Suprapubic skin (tissue), 4 donors: Measurements from ENCODE around the gene UBXN1. TPM values are rescaled to one million over a fixed set of nuclear protein-coding genes. Genes with fewer than 3 reads are reported as not detected.

Experiments used
- DNase-seq, 2 donors: peaks; one replicate each; pipeline ENCODE4 v3.0.0-alpha.2; 2019; ENCODE audit warnings: low spot score in 2 of 2
- H3K27ac ChIP-seq: fragments of 200-600 bp; sonication (generic); one replicate; pipeline ENCODE4 v1.5.1; 2019
- H3K27me3 ChIP-seq: fragments of 200-600 bp; sonication (generic); one replicate; pipeline ENCODE4 v1.5.1; 2019
- H3K36me3 ChIP-seq: fragments of 200-600 bp; sonication (generic); one replicate; pipeline ENCODE4 v1.5.1; 2019
- H3K4me1 ChIP-seq: fragments of 200-600 bp; sonication (generic); one replicate; pipeline ENCODE4 v1.5.1; 2019
- H3K4me3 ChIP-seq: fragments of 200-600 bp; sonication (generic); one replicate; pipeline ENCODE4 v1.5.1; 2019; ENCODE audit warnings: mild to moderate bottlenecking
- H3K9me3 ChIP-seq: fragments of 200-600 bp; sonication (generic); one replicate; pipeline ENCODE4 v1.5.1; 2019
- EP300 ChIP-seq: sonication (generic); formaldehyde crosslinking; IDR thresholded peaks from one replicate; pipeline ENCODE4 v1.6.1; 2017; ENCODE audit warnings: antibody characterized with exemption
- POLR2A ChIP-seq, 2 donors: fragments of 450-650 bp; IDR thresholded peaks; one replicate each; pipeline ENCODE4 v1.6.1; 2017; ENCODE audit warnings: antibody characterized with exemption in 2 of 2, mild to moderate bottlenecking in 2 of 2, moderate library complexity in 2 of 2
- POLR2AphosphoS5 ChIP-seq, 3 donors: sonication (generic); formaldehyde crosslinking; IDR thresholded peaks; one replicate each; pipeline ENCODE4 v1.6.1; 2017; ENCODE audit warnings: antibody characterized with exemption in 3 of 3
- WGBS: methylation state at CpG from one replicate; pipeline ENCODE4 v1.1.5; 2018; 5-methylcytosine and 5-hydroxymethylcytosine counted together
- total RNA-seq, 4 donors: library from RNA; depleted of rRNA; stranded (reverse); fragments of >200 nt; gene quantifications; one replicate each; pipeline ENCODE4 v1.1.0, GENCODE V29; 2016
- TF ChIP-seq, protein P1 (sequence below), 2 donors: fragments of 200-600 bp in 1 of 2; fragments of 450-650 bp in 1 of 2; sonication (generic) in 1 of 2; IDR thresholded peaks; one replicate each; pipeline ENCODE4 v1.5.1; 2016 to 2019; ENCODE audit warnings: antibody characterized with exemption in 2 of 2, mild to moderate bottlenecking in 1 of 2, moderate library complexity in 1 of 2

UBXN1 gene
- total RNA-seq, 4 donors from 2014 or later, result 125 to 194 (median 143) TPM

DNA sequence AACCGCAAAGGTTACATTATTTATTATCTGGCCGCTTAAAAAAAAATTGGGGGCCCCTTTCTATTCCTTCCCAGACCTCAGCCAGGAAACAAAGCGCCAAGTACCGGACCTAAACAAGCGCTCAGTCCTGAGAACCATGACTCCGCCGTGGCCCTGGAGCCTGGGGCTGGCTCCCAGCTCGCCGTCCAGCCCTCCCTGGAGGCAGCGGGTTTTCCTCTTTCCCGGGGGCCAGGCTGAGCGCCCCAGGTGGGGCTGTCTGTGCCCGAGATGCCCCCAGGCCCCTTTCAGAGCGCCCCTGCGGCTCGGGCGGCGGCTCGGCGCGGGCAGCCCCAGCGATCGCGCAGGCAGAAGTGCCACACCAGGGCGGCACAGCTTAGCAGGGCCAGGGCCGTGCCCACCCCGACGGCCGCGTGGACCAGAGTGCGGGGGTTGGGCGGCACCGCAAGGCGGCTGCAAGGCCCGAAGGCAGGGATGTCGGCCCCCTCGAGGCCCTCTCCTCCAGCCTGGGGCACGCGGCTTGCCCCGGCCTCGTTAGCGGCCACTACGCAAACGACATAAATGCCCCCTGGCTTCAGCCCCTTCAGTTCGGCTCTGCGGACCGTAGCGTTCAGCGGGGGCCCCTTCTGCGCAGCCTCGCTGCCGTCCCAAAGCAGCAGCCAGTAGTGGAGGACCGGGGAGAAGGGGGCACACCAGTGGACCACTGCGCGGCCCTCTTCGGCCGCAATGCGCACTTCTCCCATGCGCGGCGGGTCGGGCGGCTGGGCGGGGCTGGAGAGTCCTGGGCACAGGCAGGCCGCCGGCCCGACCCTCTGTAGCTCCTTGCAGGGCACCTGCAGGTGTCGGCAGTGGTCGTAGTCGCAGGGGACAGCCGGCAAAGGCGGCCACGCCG is 8.9 kb upstream of the UBXN1 start:
- Histone ChIP-seq H3K36me3 (peaks cover 14% of the 10 kb centered on the region), H3K9me3 (no peaks in the 10 kb centered on the region), H3K27me3 (peaks cover 3% of the 10 kb centered on the region), H3K4me1 (peaks cover 26% of the 10 kb centered on the region), H3K4me3 (peak overlapping the region; percentile 35), H3K27ac (peak overlapping the region; percentile 57)
- WGBS, result 65% methylated on average over 11 of the region's 74 CpGs
- TF ChIP-seq, protein P1, sequence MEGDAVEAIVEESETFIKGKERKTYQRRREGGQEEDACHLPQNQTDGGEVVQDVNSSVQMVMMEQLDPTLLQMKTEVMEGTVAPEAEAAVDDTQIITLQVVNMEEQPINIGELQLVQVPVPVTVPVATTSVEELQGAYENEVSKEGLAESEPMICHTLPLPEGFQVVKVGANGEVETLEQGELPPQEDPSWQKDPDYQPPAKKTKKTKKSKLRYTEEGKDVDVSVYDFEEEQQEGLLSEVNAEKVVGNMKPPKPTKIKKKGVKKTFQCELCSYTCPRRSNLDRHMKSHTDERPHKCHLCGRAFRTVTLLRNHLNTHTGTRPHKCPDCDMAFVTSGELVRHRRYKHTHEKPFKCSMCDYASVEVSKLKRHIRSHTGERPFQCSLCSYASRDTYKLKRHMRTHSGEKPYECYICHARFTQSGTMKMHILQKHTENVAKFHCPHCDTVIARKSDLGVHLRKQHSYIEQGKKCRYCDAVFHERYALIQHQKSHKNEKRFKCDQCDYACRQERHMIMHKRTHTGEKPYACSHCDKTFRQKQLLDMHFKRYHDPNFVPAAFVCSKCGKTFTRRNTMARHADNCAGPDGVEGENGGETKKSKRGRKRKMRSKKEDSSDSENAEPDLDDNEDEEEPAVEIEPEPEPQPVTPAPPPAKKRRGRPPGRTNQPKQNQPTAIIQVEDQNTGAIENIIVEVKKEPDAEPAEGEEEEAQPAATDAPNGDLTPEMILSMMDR (IDR thresholded peaks at IDR 0.05), result no peak
- peak in 1 of 2 donors; percentile 73 for DNase-seq

DNA sequence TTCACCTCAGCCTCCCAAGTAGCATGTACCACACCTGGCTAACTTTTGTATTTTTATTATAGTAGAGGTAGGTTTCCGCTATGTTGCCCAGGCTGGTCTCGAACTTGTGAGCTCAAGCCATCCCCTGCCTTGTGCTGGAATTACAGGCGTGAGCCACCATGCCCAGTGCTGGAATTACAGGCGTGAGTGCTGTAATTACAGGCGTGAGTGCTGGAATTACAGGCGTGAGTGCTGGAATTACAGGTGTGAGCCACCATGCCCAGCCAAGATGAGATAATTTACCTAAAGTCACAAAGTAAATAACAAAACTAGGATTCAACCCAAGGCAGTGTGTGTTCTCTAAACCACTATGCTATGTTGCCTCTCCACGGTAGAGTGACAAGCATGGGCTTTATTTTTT is 3.6 kb upstream of the UBXN1 start:
- no peak for DNase-seq
- Histone ChIP-seq H3K27me3 (peaks cover under 1% of the 10 kb centered on the region), H3K36me3 (peaks cover 3% of the 10 kb centered on the region), H3K4me1 (peaks cover 32% of the 10 kb centered on the region), H3K9me3 (no peaks in the 10 kb centered on the region), H3K4me3 (no peak overlapping the region), H3K27ac (no peak overlapping the region)
- 80% methylated on average over 7 of the region's 7 CpGs for WGBS
- TF ChIP-seq EP300 (no peak), POLR2AphosphoS5 (IDR thresholded peaks at IDR 0.05) (no peak), POLR2A (IDR thresholded peaks at IDR 0.05) (no peak)
- TF ChIP-seq, protein P1 (IDR thresholded peaks at IDR 0.05), result no peak

DNA sequence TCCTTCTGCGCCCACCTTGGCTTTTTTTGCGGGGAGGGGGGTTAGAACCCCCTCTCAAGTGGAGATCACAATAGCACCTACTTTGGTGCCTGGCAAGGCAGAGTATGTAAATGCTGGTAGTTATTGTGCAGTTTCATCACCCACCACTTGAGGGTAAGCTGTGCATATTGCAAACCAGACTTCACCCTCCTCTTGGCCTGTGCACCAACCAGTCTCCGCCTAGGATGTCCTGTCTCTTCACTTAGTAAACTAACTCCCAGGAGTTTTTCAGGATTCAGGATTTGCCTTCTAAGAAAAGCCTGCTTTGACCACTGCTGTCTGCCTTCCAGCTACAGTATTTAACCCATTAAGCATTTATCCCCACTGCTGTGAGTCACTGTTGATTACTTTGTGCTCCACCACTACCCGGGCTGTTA is 2.0 kb upstream of the UBXN1 start:
- Histone ChIP-seq H3K9me3 (no peaks in the 10 kb centered on the region), H3K27ac (no peak overlapping the region), H3K4me1 (peaks cover 39% of the 10 kb centered on the region), H3K36me3 (peaks cover 20% of the 10 kb centered on the region), H3K27me3 (no peaks in the 10 kb centered on the region), H3K4me3 (no peak overlapping the region)
- DNase-seq, result no peak
- no peak for TF ChIP-seq EP300
- TF ChIP-seq, protein P1 (IDR thresholded peaks at IDR 0.05), result peak; percentile 57 to 59
- 18% methylated on average over 4 of the region's 4 CpGs for WGBS

DNA sequence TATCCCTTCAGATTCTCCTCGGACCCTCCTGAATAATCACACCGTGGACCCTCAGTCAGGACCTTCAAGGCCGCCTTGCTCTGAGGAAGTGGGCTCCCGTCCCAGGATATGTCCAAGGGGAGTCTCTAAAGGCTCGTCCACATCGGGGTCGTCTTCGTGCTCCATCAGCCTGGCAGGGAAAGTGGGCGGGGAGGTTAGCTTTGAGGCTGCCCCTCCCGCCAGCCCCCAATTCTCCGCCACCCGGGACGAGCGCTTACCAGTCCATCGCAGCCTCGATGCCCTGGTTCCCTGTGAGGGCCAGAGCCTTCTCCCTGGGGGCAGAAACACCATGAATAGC is 472 bp downstream of the UBXN1 start:
- H3K27ac ChIP-seq, result peak overlapping the region; percentile 96
- H3K4me1 ChIP-seq, result peaks cover 41% of the 10 kb centered on the region
- H3K4me3 ChIP-seq, result peak overlapping the region; percentile 97
- DNase-seq, result no peak
- TF ChIP-seq, protein P1 (IDR thresholded peaks at IDR 0.05), result no peak
- no peak for TF ChIP-seq EP300
- WGBS, result 5% methylated on average over 16 of the region's 16 CpGs
- no peaks in the 10 kb centered on the region for H3K9me3 ChIP-seq
- H3K27me3 ChIP-seq, result no peaks in the 10 kb centered on the region
- peaks cover 28% of the 10 kb centered on the region for H3K36me3 ChIP-seq

DNA sequence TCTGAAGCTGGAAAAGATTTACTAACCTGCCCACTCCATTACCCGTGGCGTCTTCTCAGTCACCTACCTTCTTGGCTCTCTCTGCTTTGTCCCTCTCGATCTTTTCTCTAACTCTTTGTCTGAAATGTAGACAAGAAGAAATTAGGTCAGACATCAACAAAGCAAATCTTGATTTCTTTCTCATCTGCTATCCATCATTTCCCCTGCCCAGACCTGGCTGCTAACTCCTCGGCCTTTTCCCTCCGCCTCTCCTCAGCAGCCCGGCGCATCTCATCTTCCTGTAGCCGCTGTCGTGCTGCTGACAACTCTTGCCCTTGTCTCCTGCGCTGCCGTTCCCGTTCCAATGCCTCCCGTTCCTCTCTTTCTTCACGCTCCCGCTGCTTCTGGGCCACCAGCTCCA is 1.2 kb downstream of the UBXN1 start:
- no peak overlapping the region for H3K27ac ChIP-seq
- 79% methylated on average over 15 of the region's 15 CpGs for WGBS
- no peaks in the 10 kb centered on the region for H3K27me3 ChIP-seq
- peak overlapping the region; percentile 97 for H3K4me3 ChIP-seq
- TF ChIP-seq EP300 (no peak), POLR2A (IDR thresholded peaks at IDR 0.05) (no peak), POLR2AphosphoS5 (IDR thresholded peaks at IDR 0.05) (no peak)
- TF ChIP-seq, protein P1 (IDR thresholded peaks at IDR 0.05), result no peak
- DNase-seq, result no peak
- H3K9me3 ChIP-seq, result no peaks in the 10 kb centered on the region
- H3K36me3 ChIP-seq, result peaks cover 28% of the 10 kb centered on the region
- H3K4me1 ChIP-seq, result peaks cover 48% of the 10 kb centered on the region
